OCI-LY7 (cell line): Measurements from ENCODE around the gene HRCT1. TPM values are rescaled to one million over a fixed set of nuclear protein-coding genes. Genes with fewer than 3 reads are reported as not detected.

Experiments used
- BruUV-seq: library from RNA; stranded (reverse); fragments of 400-500 nt; replicated peaks from 2 replicates; lab custom pipeline; 2021; lab: Mats Ljungman, UMichigan
- CTCF ChIA-PET: fragments of 300-600 bp; sonication (Branson Sonifier 250); formaldehyde crosslinking; loops from one replicate; lab custom pipeline; 2022; ENCODE audit warnings: antibody characterized with exemption; ENCODE audit not compliant: unreplicated experiment; lab: Charles Lee
- POLR2A ChIA-PET: fragments of 300-600 bp; sonication (Branson Sonifier 250); formaldehyde crosslinking; loops from one replicate; lab custom pipeline; 2022; ENCODE audit warnings: antibody characterized with exemption; lab: Charles Lee
- DNase-seq: peaks from one replicate; pipeline ENCODE4 v3.0.0-alpha.2; 2015; ENCODE audit warnings: low spot score
- H2AFZ ChIP-seq: fragments of 200-600 bp; sonication (generic), shearing (Covaris generic); 2 replicates; pipeline ENCODE4 v1.6.1; 2014; ENCODE audit warnings: mild to moderate bottlenecking, antibody characterized with exemption, low read length, moderate library complexity
- H3K27ac ChIP-seq: fragments of 200-600 bp; sonication (generic); 2 replicates; pipeline ENCODE4 v1.5.1; 2014; ENCODE audit warnings: mixed run types, low read depth, mild to moderate bottlenecking, moderate library complexity, low read length, inconsistent platforms; ENCODE audit not compliant: poor library complexity, severe bottlenecking
- H3K36me3 ChIP-seq: fragments of 200-600 bp; sonication (generic); 2 replicates; pipeline ENCODE4 v1.6.1; 2014; ENCODE audit warnings: mild to moderate bottlenecking, antibody characterized with exemption, low read length, moderate library complexity, mixed read lengths; ENCODE audit not compliant: insufficient read depth
- H3K4me1 ChIP-seq: fragments of 200-600 bp; sonication (generic); 2 replicates; pipeline ENCODE4 v1.5.1; 2014; ENCODE audit warnings: mild to moderate bottlenecking, low read length; ENCODE audit not compliant: insufficient read depth, poor library complexity, severe bottlenecking
- H3K4me2 ChIP-seq: fragments of 200-600 bp; sonication (generic); 2 replicates; pipeline ENCODE4 v1.6.1; 2014; ENCODE audit warnings: mild to moderate bottlenecking, low read length
- H3K4me3 ChIP-seq: fragments of 200-600 bp; sonication (generic); 2 replicates; pipeline ENCODE4 v1.5.1; 2014; ENCODE audit warnings: mild to moderate bottlenecking, low read depth, low read length; ENCODE audit not compliant: poor library complexity, severe bottlenecking
- H3K79me2 ChIP-seq: fragments of 200-600 bp; sonication (generic); 2 replicates; pipeline ENCODE4 v1.6.1; 2016; ENCODE audit warnings: low read depth, mild to moderate bottlenecking, low read length, moderate library complexity, mixed read lengths; ENCODE audit not compliant: insufficient read depth
- H3K9me2 ChIP-seq: fragments of 200-600 bp; sonication (generic); 2 replicates; pipeline ENCODE4 v1.6.1; 2016; ENCODE audit warnings: mild to moderate bottlenecking, low read length, mixed read lengths; ENCODE audit not compliant: insufficient read depth
- H3K9me3 ChIP-seq: fragments of 200-600 bp; sonication (generic); 2 replicates; pipeline ENCODE4 v1.6.1; 2014; ENCODE audit warnings: mild to moderate bottlenecking, mixed run types, low read length, mixed read lengths
- H4K20me1 ChIP-seq: fragments of 200-600 bp; sonication (generic); 2 replicates; pipeline ENCODE4 v1.6.1; 2014; ENCODE audit warnings: mild to moderate bottlenecking, antibody characterized with exemption, low read length, moderate library complexity, mixed read lengths; ENCODE audit not compliant: insufficient read depth
- EZH2phosphoT487 ChIP-seq: fragments of 200-600 bp; sonication (generic); IDR thresholded peaks from 2 replicates; pipeline ENCODE4 v1.6.1; 2018; ENCODE audit warnings: low read depth, borderline replicate concordance, mild to moderate bottlenecking, mixed run types, antibody characterized with exemption, low read length, moderate library complexity, mixed read lengths
- intact Hi-C: fragments of 100-400 bp; cut with micrococcal nuclease; formaldehyde crosslinking; loops from one replicate; pipeline ENCODE4 v1.10.0; 2022; ENCODE audit not compliant: unreplicated experiment
- total RNA-seq, 2 experiments: library from RNA; depleted of rRNA in 1 of 2; stranded (reverse); fragments of >200 nt in 1 of 2; shearing (Covaris generic) in 1 of 2; gene quantifications; 2 replicates each; pipeline ENCODE4 v1.2.3, GENCODE V29; 2014 to 2022
- TF ChIP-seq, protein P1 (sequence below): fragments of 200-600 bp; sonication (generic); conservative IDR thresholded peaks from 2 replicates; pipeline ENCODE4 v1.5.1; 2014; ENCODE audit warnings: mild to moderate bottlenecking, antibody characterized with exemption, low read length, moderate library complexity, mixed read lengths

The HRCT1 gene
- total RNA-seq, 2 experiments from 2014 or later, result not detected

DNA sequence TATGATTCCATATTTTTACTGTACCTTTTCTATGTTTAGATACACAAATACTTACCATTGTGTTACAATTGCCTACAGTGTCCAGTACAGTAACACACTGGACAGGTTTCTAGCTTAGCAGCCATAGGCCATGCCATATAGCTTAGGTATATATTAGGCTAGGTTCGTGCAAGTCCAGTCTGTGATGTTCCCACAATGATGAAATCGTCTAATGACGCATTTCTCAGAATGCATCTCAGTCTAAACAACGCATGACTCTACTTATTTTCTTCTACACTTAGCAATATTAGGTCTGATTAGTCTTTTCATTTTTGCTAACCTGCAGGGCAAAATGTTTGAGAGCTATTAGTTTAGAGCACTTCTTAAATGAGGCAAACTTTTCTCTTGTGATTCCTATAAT, 29.3 kb downstream of the HRCT1 start:
- H3K4me2 ChIP-seq, result no peak overlapping the region
- no peaks in the 10 kb centered on the region; the same call in 1 of the 2 replicates for H3K36me3 ChIP-seq
- ChIA-PET CTCF (interaction anchor here (1.0 kb wide), 1 partner anchor 41 kb away, joined by 3 read pairs; no protein-coding TSS in a partner anchor), POLR2A (interaction anchor here (0.7 kb wide), 1 partner anchor 18 kb away, joined by 3 read pairs; no protein-coding TSS in a partner anchor)
- no peaks in the 10 kb centered on the region for H3K9me2 ChIP-seq
- DNase-seq, result no peak
- no peak overlapping the region for H2AFZ ChIP-seq
- no peak overlapping the region for H3K27ac ChIP-seq
- no TSS peak for BruUV-seq
- peaks cover 35% of the 10 kb centered on the region for H3K4me1 ChIP-seq
- TF ChIP-seq, protein P1, sequence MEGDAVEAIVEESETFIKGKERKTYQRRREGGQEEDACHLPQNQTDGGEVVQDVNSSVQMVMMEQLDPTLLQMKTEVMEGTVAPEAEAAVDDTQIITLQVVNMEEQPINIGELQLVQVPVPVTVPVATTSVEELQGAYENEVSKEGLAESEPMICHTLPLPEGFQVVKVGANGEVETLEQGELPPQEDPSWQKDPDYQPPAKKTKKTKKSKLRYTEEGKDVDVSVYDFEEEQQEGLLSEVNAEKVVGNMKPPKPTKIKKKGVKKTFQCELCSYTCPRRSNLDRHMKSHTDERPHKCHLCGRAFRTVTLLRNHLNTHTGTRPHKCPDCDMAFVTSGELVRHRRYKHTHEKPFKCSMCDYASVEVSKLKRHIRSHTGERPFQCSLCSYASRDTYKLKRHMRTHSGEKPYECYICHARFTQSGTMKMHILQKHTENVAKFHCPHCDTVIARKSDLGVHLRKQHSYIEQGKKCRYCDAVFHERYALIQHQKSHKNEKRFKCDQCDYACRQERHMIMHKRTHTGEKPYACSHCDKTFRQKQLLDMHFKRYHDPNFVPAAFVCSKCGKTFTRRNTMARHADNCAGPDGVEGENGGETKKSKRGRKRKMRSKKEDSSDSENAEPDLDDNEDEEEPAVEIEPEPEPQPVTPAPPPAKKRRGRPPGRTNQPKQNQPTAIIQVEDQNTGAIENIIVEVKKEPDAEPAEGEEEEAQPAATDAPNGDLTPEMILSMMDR, result no peak
- TF ChIP-seq EZH2phosphoT487, result no peak
- H3K79me2 ChIP-seq, result no peaks in the 10 kb centered on the region
- peaks cover 8% of the 10 kb centered on the region; the same call in 1 of the 2 replicates for H3K9me3 ChIP-seq
- H4K20me1 ChIP-seq, result no peaks in the 10 kb centered on the region
- no peak overlapping the region for H3K4me3 ChIP-seq
- intact Hi-C loops, result no loop called here

DNA sequence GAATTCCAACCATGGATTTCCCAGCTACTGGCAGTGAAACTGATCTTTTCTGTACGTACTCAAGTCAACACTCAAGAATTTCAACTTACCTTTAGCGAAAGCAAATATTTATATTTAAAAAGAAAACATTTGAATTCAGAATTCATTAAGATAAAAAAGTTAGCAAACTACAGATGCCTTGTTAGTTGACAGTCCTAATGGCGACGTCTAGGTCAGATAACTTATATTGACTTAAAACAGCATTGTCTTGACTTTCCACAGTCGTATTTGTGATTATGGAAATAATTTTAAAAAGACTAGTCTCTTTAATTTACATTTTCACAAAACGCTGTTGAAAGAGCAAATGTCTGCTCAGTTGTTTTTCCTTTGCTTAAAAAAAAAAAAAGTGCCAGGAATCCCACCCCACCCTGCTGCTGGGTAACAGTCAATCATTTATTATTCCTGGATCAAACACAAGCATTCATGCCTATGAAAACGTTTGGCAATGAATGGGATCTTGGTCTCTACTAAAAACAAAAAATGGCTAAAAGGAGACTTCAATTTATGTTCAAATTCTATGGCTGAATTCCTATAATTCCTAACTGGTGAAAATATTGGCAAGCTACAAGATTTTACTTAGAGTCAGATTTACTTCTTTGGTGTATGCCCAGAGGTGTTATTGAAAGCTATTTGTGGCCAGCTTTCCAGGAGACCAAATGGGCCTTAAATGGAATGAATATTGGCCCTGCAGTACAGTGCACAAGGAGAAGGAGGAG, 29.9 kb downstream of the HRCT1 start:
- ChIA-PET POLR2A (interaction anchor here (0.9 to 1.5 kb wide), 3 partner anchors 11 to 1019 kb away, joined by 4 to 5 read pairs (median 4); no protein-coding TSS in a partner anchor), CTCF (interaction anchor here (1.0 kb wide), 1 partner anchor 40 kb away, joined by 3 read pairs; no protein-coding TSS in a partner anchor)
- peaks cover 41% of the 10 kb centered on the region for H3K4me1 ChIP-seq
- no peaks in the 10 kb centered on the region for H3K79me2 ChIP-seq
- no peak for DNase-seq
- no peak overlapping the region for H3K27ac ChIP-seq
- TF ChIP-seq, protein P1, result no peak
- no peak for TF ChIP-seq EZH2phosphoT487
- peaks cover 8% of the 10 kb centered on the region; the same call in 1 of the 2 replicates for H3K9me3 ChIP-seq
- no peak overlapping the region for H2AFZ ChIP-seq
- H3K36me3 ChIP-seq, result no peaks in the 10 kb centered on the region; the same call in 1 of the 2 replicates
- no peaks in the 10 kb centered on the region for H3K9me2 ChIP-seq
- BruUV-seq, result no TSS peak
- intact Hi-C loops, result no loop called here
- no peak overlapping the region for H3K4me2 ChIP-seq
- H4K20me1 ChIP-seq, result no peaks in the 10 kb centered on the region
- H3K4me3 ChIP-seq, result no peak overlapping the region
